Right lung (tissue), 5 donors: Measurements from ENCODE around the gene TPK1. TPM values are rescaled to one million over a fixed set of nuclear protein-coding genes. Genes with fewer than 3 reads are reported as not detected.
A peak's percentile ranks its signal among the peaks of the same experiment; 100 is the strongest.
"Not testable (repeated sequence)": the region's sequence is repeated elsewhere in the genome, so short reads cannot be mapped to it uniquely, and the experiment has no call there.

Experiments used
- DNase-seq, 2 donors: peaks; one replicate each; pipeline ENCODE4 v3.0.0-alpha.2; 2013
- polyA plus RNA-seq, 5 donors: library from polyadenylated mRNA; unstranded; fragments of 120-200 nt; gene quantifications; one replicate each; pipeline versions ENCODE4 v1.2.1 to v1.2.3, GENCODE V29; 2013; ENCODE audit warnings: inconsistent platforms in 1 of 5, low replicate concordance in 1 of 5; ENCODE audit not compliant: insufficient read length in 5 of 5, insufficient read depth in 1 of 5

TPK1 gene
- polyA plus RNA-seq, 5 donors, result 3.2 to 6.0 (median 4.9) TPM

- no peak for DNase-seq
Observed at GRCh38 chr7:144632724-144633123, 203.1 kb downstream of the TPK1 start.

- no peak for DNase-seq
Observed at GRCh38 chr7:144629598-144629997, 206.3 kb downstream of the TPK1 start.

GRCh38 chr7:144629011-144629410 is 206.8 kb downstream of the TPK1 start:
- DNase-seq, result no peak

- no peak for DNase-seq
Observed at GRCh38 chr7:144628176-144628575, 207.7 kb downstream of the TPK1 start.

GRCh38 chr7:144622745-144623144 is 213.1 kb downstream of the TPK1 start:
- DNase-seq, result no peak

GRCh38 chr7:144606261-144606660 is 229.6 kb downstream of the TPK1 start:
- no peak for DNase-seq

GRCh38 chr7:144596953-144597352 is 238.9 kb downstream of the TPK1 start:
- DNase-seq, result no peak

GRCh38 chr7:144594580-144594979 is 241.3 kb downstream of the TPK1 start:
- no peak for DNase-seq

- DNase-seq, result peak; percentile 12 to 17
Observed at GRCh38 chr7:144588559-144589051, 247.2 kb downstream of the TPK1 start.

GRCh38 chr7:144587701-144588100 is 248.2 kb downstream of the TPK1 start:
- DNase-seq, result no peak

- no peak for DNase-seq
Observed at GRCh38 chr7:144584726-144585125, 251.1 kb downstream of the TPK1 start.

GRCh38 chr7:144579687-144580086 is 256.2 kb downstream of the TPK1 start:
- no peak for DNase-seq

GRCh38 chr7:144575456-144575855 is 260.4 kb downstream of the TPK1 start:
- DNase-seq, result no peak

GRCh38 chr7:144574753-144575152 is 261.1 kb downstream of the TPK1 start:
- DNase-seq, result not testable (repeated sequence)

- no peak for DNase-seq
Observed at GRCh38 chr7:144568233-144568632, 267.6 kb downstream of the TPK1 start.

GRCh38 chr7:144565586-144565985 is 270.3 kb downstream of the TPK1 start:
- DNase-seq, result no peak

GRCh38 chr7:144549861-144550260 is 286.0 kb downstream of the TPK1 start:
- no peak for DNase-seq

- no peak for DNase-seq
Observed at GRCh38 chr7:144548556-144548955, 287.3 kb downstream of the TPK1 start.

- DNase-seq, result no peak
Observed at GRCh38 chr7:144547888-144548287, 288.0 kb downstream of the TPK1 start.

- no peak for DNase-seq
Observed at GRCh38 chr7:144546782-144547181, 289.1 kb downstream of the TPK1 start.

GRCh38 chr7:144545330-144545729 is 290.5 kb downstream of the TPK1 start:
- DNase-seq, result no peak

- DNase-seq, result no peak
Observed at GRCh38 chr7:144534655-144535395, 301.0 kb downstream of the TPK1 start.

GRCh38 chr7:144534196-144534595 is 301.7 kb downstream of the TPK1 start:
- DNase-seq, result no peak

GRCh38 chr7:144531181-144531580 is 304.7 kb downstream of the TPK1 start:
- DNase-seq, result no peak
